GM21576 (cell line): ENCODE data around the gene CORO1C.

Source experiments
- ATAC-seq: cut with Tn5 transposase; IDR thresholded peaks from one replicate; pipeline ENCODE4 v1.9.1; 2021; ENCODE audit warnings: mild to moderate bottlenecking, moderate library complexity; ENCODE audit not compliant: unreplicated experiment

Gene CORO1C

DNA sequence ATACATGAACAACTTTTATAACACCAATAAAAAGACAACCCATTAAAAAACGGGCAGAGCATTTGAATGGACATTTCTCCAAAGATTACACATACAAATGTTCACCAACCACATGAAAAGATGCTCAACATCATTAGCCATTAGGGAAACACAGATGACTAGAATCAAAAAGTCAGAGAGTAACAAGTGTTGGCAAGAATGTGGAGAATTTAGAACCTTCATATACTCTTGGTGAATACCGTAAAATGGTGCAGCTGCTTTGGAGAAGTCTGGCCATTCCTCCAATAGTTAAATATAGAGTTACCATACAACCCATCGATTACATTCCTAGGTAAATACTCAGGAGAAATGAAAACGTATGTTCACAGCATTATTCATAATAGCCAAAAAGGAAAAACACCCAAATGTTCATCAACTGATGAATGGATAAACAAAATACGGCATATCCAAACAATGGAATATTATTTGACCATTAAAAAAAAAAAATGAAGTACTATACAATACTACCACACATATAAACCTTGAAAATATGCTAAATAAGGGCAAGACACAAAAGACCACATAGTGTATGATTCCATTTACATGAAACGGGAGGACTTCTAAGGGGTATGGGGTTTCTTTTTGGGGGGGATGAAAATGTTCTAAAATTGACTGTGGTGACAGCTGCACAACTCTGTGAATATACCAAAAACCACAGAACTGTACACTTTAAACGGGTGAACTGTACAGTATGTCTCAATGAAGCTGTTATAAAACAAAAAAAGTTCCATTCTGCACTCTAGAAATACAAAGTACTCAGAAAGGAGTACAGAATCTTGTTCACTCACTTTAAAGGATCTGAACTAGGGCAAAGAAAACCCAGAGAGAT lies 3.2 kb downstream of the CORO1C start:
- no peak for ATAC-seq

DNA sequence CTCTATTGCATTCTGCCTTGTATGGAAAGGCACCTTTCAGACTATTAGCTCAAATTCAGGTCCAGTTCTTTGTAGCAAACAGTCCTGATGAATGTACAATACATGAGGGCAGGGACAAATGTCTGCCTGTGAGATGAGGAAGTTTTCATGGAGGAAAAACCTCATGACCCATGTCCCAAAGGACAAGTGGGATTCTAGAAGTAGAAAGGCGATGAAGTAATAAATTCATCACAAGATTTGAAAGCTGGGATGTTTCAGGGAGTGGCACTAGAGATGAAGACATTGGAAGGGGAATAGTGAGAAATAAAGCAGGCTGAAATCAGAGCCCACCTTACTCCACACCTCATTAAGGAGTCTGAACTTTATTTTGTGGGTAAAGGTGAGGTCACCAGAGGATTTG lies 4.2 kb downstream of the CORO1C start:
- ATAC-seq = no peak

DNA sequence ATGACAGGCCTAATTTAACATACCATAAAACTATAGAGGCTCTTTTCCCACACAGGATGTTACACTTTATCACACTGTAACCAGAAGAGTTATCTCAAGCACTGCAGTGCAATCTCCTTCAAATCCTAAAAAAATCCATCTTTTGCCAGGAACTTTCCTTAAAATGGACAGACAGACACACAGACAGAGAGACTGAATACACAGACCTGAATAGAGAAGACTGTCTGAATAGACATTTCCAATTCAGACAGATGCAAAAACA lies 6.5 kb downstream of the CORO1C start:
- ATAC-seq = no peak

DNA sequence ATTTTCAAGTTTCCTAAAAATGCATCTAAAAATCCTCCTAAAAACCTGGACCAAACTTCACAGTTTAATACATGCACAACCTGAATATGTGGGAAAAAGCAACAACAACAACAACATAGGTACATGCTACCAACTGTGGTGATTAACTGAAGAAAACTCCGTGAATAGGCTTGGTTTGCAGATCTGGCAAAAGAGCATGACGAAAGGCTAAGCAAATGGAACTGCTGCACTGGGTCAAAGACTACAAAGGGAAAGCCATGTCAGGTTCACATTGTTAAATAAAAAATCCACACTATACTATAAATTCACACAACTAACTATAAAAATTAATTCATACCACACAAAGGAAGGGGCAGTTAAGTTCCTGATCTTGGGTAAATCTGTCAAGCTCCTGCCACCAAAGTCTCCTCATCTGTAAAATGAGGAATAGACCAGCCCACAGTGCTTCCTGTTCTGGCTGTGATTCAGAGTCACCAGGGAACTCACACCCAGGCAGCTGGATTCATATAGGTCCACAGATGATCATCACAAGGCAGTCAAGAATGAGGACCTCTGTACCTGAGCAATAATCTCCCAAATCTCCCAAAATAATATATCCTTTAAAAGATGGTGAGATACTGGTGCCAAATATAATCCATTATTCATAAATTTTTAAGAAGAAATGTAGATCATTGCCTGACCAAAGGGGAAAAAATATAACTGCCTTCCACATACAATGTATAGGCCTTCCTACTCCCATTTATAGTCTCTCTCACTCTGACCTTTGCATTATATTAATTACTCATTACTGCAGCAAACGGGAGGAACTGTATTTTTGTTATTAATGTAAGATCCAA lies 7.0 kb downstream of the CORO1C start:
- ATAC-seq = no peak

DNA sequence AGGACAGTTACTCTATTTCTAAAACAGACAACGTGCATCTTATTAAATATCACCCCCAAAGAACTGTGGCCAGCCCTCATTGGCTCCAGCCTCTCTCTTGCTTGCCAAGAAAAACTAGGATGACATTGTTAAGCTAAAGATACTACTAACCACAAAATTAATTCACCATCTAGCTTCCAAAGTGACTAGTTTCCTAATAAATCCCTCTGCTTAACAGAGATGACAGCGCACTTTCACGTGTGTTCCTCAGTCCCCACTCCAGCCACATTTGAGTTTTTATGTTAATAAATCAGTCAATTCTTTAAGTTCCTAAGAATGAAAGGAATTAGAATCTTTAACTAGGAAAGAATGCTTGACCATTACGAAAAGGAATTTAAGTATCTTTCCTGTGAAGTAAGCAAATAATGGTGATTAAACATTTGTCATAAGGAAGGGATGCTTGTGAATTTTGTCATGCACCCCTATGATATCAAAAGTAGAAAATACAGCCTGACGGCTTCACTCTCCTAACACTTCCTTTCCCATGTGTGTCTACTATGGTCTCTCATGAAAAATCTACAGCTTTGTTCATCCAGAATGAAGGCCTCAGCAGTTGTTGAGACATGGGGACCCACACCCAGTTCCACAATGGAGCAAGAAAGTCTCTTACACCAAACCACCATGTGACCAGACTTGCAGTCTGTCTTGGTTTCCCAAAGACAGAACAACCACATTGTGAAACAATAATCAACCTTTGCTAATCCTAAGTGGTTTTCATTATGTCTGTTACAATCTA lies 8.1 kb downstream of the CORO1C start:
- no peak for ATAC-seq

DNA sequence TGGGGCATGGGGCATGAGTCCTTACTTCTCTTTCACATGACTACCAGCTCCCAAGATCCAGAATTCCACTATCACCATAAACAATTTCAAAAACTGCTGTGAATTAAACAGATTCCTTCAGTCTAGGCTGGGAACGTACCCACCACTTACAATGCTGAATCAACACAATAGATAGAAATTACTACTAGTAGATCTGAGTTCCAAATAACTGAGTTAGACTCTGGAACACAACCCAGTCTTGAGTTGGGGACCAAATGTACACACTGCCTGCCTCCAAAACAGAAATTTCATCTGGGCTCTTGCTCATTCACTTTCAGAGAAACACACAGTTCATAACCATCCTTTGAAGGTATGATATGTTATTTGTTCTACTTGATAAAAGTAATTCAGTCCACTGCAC lies 8.9 kb downstream of the CORO1C start:
- no peak for ATAC-seq

DNA sequence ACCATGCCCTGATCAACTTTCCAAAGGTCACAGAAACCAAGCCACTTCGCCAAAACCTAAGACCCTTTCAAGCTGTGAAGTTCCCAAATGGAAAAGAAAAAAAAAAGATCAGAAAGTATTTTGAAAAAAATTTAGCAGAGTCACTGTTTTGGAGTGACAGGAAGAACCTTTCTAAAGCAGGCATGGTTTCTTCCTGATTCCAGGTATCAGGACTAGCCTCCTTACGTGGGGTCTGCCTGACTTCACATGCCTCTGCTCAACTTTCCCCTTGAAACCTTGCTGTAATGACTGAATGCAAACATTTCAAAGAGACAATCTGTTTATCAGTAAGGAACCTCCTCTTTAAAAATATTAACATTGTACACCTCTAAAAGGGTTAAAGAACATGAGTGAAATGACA lies 9.5 kb downstream of the CORO1C start:
- no peak for ATAC-seq

DNA sequence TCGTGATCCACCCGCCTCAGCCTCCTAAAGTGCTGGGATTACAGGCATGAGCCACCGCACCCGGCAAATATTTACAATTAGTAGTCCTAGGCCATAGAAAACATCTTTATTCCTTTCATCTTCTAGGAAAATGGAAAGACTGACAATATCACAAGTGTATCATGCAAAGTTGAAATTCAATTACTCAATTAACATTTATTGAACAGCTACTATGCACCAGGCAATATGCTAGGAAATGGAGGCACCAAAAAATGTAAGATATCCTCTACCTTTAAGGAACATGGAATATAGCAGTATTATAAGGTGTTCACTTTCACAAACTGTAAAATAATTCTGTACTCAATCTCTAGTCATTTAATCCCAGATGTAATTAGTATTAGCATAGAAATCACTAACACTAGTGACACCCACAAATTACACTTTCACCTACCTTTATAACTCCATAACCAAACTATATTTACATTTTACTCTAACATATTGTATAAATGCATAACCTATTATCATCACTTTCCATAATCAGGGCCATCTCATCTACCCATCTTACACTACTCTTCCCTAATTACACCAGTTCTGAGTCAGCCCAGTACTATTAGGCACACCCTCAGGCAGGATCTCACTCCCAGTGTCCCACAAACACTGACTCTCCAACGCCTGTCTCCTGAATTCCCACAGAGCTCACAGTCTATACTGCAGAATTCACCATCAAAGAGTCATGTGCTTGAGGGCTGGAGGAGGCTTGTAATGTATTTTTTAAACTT lies 10.4 kb downstream of the CORO1C start:
- no peak for ATAC-seq

DNA sequence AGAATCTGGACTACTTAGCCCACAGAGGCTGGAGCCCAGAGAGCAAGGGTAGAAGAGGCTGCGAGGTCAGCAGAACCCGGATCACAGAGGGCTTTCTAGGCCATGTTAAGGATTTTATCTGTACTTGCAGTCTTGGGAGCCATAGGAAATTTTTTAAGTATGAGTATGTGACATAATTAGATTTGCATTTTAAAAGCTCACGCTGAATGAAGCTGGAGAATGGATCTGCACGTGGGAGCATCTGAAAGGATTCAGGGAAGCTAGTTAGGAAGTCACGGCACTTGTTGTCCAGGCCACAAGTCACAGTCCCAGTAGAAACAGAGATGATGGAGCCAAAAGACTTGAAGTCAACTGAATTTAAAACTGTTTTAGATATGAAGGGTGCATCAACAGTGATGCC lies 14.1 kb downstream of the CORO1C start:
- no peak for ATAC-seq

DNA sequence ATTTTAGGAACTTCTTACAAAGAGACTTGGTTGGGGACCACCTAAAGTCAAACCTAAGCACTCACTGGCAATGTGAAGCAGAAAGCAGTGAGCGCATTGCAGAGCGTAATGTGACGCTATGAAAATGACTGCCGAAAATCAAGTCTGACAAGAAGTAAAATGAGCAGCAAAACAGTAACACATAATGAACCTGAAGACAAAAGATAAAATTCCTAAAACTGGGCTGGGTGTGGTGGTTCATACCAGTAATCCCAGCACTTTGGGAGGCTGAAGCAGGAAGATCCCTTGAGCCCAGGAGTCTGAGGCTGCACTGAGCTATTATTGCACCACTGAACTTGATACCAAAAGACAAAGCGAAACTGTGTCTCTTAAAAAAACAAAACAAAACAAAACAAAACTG lies 16.5 kb downstream of the CORO1C start:
- no peak for ATAC-seq

DNA sequence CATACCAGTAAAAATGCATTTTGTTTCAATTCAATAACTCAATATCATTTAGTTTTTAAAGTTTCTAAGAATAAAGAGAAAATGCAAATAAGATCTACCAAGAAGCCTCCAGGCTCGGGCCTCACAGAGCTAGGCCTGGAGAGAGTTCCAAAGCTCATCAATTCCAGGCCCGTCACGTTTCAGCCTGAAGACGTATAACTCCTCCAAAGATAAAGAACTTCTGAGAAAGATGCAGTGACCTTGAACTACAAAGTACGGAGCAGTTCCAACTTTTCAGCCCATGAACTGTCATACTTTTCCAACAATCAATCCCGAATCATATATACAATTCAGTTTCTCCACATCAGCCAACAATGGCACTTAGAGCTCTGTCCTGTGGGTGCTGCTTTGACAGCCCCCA lies 17.8 kb downstream of the CORO1C start:
- no peak for ATAC-seq

DNA sequence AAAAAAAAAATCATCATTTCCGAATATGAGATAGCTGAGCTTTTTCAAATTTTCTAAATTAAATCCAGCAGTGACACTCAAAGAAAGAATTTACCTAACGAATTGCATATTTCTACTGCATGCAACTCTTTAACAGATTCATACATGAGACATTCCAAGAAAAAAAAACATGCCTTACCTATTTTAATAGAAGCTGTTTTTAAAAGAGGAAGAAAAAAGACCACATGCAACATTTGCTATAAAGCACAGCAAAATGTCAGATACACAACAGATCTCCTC lies 18.5 kb downstream of the CORO1C start:
- no peak for ATAC-seq

DNA sequence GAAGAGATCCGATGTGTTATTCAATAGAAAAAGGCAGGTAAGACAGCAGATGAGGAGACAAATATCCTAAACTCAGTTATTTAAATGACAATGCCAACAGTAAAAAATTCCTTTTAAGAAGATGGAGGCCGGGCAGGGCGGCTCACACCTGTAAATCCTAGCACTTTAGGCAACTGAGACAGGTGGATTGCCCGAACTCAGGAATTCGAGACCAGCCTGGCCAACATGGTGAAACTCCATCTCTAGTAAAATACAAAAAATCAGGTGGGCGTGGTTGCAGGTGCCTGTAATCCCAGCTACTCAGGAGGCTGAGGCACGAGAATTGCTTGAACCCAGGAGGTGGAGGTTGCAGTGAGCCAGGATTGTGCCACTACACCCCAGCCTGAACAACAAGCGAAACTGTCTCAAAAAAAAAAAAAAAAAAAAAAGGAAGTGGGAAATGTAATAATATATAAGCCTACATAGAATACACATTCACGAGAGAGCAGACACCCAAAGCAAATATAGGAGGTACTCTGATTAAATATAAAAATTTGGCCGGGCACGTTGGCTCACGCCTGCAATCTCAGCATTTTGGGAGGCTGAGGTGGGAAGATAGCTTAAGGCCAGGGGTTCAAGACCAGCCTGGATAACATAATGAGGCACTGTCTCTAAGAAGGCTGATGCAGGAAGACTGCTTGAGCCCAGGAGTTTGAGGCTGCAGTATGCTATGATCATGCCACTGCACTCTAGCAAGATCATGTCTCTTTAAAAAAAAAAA lies 19.0 kb downstream of the CORO1C start:
- no peak for ATAC-seq

DNA sequence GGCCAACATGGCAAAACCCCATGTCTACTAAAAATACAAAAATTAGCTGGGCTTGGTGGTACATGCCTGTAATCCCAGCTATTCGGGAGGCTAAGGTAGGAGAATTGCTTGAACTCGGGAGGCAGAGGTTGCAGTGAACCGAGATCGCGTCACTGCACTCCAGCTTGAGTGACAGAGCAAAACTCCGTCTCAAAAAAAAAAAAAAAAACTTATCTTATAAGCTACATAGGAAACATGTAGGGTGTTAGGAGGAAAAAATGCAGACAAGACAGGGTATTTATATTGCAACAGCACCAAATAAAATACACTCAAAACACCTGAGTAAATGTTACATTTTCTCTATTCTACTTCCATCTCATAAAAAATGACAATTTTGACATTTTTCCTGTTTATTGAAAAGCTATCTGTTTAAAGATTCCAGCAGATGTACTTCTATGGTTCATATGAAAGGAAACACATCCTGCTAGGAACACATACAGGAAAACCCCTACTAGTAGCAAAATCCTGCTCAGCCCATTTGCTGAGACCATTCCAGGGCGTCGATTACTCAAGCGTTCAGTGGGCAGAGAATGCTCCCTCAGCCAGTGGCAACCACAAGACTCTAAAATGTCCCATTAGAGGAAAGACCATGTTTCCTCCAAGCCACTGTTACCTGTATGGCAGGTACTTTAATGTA lies 19.7 kb downstream of the CORO1C start:
- no peak for ATAC-seq

DNA sequence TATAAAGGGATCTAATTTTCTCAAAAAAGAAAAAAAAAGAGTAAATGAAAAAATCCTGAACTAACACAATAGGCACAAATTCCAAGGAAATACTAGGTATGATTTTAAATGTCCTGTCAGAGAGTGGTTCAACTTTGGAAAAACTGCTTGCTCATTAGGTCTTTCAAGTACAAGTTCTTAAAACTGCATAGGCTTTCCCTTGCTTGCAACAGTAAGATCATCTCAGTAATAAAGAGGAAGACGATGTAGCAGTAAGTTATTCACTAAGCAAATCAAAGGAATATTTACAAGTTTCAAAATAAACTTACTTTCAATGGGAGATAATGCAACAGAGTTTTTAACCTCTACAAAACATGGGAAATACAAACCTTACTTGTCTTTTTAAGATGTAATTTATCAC lies 21.6 kb downstream of the CORO1C start:
- no peak for ATAC-seq

DNA sequence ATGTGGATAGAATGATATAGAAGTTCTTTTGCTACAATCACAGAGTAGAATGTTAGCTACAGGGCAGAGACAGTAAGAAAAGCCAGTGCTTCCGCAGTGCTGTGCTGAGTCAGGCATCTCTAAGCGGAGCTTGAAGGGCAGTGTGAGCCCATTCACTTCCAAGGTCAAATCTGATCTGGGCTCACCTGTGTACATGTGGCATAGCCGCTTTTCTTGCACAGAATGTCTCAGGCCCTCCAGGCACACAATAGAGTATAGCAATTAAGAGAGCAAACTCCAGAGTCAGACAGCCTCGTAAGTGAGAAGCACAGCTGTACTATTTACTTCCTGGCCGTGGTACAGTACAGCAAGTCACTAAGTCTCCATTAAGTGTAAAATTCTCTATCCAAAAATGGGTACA lies 26.8 kb downstream of the CORO1C start:
- ATAC-seq = no peak

DNA sequence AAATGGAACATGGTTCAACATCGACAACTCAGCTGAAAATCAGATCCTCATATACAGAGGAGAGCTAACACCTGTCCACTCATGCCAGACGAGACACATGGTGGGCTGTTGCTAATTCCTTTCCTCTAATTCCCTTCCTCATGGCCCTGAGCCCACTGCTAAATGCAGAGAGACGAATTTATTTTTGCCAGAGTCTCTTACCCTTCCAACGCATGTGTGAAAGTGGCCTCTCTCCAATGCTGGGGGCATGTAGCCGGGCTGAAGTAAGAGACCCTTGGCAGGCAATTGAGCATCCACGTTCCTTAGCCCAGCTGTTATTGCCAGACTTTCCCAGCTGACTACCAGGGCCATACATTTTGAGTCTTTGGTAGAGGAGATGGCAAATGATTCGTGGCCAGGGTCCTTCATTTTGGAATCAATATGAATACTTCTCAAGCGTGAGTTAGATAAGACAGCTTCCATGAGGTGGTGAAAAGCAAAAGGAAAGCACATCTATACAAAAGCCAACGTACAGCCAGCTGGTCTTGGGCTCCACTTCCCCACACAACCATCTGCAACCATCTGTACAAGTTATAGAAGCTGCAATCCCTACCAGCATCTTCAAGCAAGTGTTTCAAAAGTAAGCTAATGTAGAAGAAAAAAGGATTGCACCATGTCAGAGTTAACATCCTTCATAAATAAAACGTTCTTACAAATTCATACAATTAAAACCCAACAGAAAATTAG lies 28.6 kb downstream of the CORO1C start:
- ATAC-seq = no peak

DNA sequence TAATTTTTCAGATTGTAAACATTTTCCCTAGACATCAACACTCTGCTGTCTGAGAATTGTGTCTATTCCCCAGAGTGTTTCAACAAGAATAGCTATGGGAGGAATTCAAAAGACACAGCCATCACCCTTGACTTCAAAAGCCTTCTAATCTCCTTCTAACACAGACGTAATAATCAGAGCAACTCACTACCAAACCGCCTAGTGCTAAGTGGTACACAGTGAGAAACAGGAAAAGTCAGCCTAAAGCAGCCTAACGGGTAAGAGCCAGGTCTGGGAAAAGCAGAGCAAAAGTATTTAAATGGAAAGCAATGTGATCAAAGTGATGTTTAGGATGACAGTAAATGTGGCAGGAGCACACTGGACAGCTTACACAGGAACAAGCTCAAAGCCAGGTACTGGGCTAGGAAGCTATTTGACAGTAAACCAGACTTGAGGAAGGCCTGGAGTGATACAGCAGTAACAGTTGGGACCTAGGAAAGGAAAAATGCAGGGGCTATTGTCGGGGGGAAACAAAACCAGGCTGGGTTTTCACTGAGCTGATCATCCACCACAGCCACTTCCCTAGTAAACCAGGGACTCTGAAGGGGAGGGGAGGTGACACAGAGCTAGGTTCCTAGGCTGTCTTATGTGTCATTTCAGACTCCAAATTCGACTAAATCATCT lies 29.4 kb downstream of the CORO1C start:
- no peak for ATAC-seq
